CD4-positive, alpha-beta T cell treated with Interferon alpha-2 for 1 hour (primary cell): ENCODE results near the gene UBE2H.

Experiments
- DNase-seq, 2 donors: peaks; one replicate each; pipeline ENCODE4 v3.0.0-alpha.2; 2020 to 2022

UBE2H gene

GRCh38 chr7:129783584-129783919 lies 169.2 kb downstream of the UBE2H start:
- no peak for DNase-seq

GRCh38 chr7:129782818-129783583 lies 169.8 kb downstream of the UBE2H start:
- DNase-seq = no peak

- DNase-seq = no peak
Observed at GRCh38 chr7:129781928-129782817, 170.6 kb downstream of the UBE2H start.

- DNase-seq = no peak
Observed at GRCh38 chr7:129780974-129781927, 171.5 kb downstream of the UBE2H start.
